ENCODE data around the gene MYO3B. TPM values are rescaled to one million over a fixed set of nuclear protein-coding genes. Genes with fewer than 3 reads are reported as not detected.
"Not testable (repeated sequence)": the region's sequence is repeated elsewhere in the genome, so short reads cannot be mapped to it uniquely, and the experiment has no call there.

Gene MYO3B
- total RNA-seq, 2 donors from 2014 or later: not detected

DNA sequence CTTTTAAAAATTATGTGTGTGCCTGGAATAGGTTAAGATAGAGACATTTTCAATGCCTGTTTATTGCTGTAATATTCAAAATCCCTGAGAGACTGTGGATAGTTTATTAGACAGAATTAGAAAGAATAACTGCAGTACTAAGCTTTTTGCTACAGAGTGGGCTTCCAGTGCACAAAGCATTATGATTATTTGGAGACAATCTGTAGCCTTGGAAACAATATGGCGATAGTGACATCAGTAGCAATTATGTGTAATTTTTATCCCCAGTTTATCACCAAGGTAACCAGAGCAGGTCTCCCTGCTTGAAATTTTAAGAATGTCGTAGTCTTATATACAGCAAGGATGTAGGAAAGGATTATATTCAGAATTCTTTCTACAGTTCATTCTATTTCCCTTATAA is 100.0 kb downstream of the MYO3B start:
- intact Hi-C loops (cut with DNase I): no loop called here

DNA sequence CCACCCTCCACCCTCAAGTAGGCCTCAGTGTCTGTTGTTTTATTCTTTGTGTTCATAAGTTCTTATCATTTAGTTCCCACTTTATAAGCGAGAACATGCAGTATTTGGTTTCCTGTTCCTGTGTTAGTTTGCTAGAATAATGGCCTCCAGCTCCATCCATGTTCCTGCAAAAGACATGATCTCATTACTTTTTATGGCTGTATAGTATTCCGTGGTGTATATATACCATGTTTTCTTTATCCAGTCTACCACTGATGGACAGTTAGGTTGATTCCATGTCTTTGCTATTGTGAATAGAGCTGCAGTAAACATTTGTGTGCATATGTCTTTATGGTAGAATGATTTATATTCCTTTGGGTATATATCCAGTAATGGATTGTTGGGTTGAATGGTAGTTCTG is 101.7 kb downstream of the MYO3B start:
- DNase-seq; intact Hi-C loops (cut with DNase I): not testable (repeated sequence)

More for the DNA sequence above, 100.0 kb downstream of the MYO3B start:
- DNase-seq (no peak), ATAC-seq (no peak)

DNA sequence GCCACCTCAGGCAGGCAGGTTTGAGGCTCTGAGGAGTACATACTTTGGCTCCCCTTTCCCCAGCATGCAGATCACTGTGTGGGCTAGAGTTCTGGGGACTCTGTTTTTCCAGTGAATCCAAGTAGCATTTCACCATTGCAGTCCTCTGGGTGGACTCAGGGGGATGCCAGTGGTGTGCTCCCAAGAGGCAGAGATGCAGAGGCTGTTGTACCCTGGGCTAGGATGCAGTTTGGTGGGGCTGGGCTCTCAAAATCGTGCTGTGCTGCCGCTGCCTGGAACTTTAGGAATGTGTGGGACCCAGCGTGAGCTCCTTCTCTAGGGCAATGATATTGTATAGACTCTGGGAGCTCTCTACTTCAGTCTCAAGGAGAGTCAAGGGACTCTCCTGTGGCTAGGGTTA is 104.9 kb downstream of the MYO3B start:
- intact Hi-C loops (cut with DNase I): no loop called here
- ATAC-seq (no peak), DNase-seq (no peak)

More for the DNA sequence above, 101.7 kb downstream of the MYO3B start:
- ATAC-seq: not testable (repeated sequence)

- DNase-seq: no peak
- ATAC-seq: no peak
- intact Hi-C loops (cut with DNase I): no loop called here
Observed at GRCh38 chr2:170284205-170284604, 106.3 kb downstream of the MYO3B start.

DNA sequence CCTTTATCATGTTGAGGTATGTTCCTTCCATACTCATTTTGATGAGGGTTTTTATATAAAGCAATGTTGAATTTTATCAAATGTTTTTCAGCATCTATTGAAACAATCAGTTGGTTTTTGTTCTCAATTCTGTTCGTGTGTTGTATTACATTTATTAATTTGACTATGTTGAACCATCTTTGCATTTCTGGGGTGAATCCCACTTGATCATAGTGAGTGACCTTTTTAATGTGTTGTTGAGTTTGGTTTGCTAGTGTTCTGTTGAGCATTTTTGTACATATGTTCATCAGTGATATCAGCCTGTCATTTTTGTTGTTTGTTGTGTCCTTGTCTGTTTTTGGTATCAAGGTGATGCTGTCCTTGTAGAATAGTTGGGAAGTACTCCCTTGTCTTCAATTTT is 110.9 kb downstream of the MYO3B start:
- DNase-seq: no peak
- intact Hi-C loops (cut with DNase I): no loop called here
- ATAC-seq: no peak

DNA sequence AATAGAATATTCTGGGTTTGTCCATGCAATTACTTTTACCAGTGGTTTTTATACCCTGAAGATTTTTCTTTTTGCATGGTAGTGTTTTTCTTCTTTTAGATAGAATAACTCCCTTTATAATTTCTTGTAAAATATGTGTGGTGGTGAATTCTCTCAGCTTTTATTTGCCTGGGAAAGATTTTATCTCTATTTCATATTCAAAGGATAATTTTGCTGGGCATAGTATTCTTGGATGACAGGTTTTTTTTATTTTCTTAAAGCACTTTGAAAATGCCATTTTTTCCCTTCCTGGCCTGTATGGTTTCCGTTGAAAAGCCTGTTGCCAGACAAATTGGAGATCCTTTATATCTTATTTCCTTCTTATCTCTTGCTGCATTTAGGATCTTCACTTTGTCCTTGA is 113.5 kb downstream of the MYO3B start:
- no peak for ATAC-seq
- intact Hi-C loops (cut with DNase I): no loop called here
- no peak for DNase-seq

GRCh38 chr2:170292415-170292814 is 114.5 kb downstream of the MYO3B start:
- ATAC-seq: no peak
- intact Hi-C loops (cut with DNase I): no loop called here

GRCh38 chr2:170297496-170297895 is 119.5 kb downstream of the MYO3B start:
- intact Hi-C loops (cut with DNase I): no loop called here
- ATAC-seq: no peak
- DNase-seq: no peak

More at GRCh38 chr2:170292415-170292814, 114.5 kb downstream of the MYO3B start:
- no peak for DNase-seq

DNA sequence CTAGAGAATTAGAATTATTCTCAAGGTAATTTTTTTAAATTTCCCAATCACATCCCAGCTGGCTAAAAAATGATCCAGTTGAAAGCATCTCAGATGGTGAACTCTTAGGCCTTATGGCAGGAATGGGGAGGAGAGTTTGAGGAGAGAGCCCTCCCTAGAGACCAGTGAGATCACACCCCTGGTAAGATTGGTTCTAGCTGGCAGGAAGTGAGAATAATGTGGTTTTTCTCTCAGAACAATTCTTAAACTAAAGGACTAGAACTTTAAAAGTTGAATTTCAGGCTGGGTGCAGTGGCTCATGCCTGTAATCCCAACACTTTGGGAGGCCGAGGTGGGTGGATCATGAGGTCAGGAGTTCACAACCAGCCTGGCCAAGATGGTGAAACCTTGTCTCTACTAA is 120.2 kb downstream of the MYO3B start:
- ATAC-seq (no peak), DNase-seq (no peak)
- intact Hi-C loops (cut with DNase I): no loop called here

GRCh38 chr2:170298861-170299429 is 121.0 kb downstream of the MYO3B start:
- no peak for ATAC-seq
- intact Hi-C loops (cut with DNase I): no loop called here
- DNase-seq: no peak

- ATAC-seq (no peak), DNase-seq (no peak)
- intact Hi-C loops (cut with DNase I): no loop called here
Observed at GRCh38 chr2:170300993-170301392, 123.0 kb downstream of the MYO3B start.

DNA sequence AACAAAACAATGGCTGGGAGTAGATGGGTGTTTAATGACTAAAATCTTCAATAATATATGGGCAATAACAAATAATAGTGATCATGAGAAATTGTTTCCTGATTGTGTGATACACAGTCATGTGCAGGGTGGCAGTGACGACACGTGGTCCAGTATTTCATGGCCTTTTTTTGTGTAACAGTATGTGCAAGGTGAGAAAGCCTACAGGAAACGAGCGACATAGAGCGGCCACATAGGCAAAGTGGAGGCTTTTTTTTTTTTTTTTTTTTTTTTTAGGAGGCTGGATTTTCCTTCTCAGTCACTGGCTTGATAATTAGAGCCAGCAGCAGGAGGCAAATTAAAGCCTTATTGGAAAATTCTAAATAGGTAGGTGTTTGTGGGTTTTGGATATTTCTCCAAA is 123.7 kb downstream of the MYO3B start:
- DNase-seq: no peak
- intact Hi-C loops (cut with DNase I): no loop called here
- no peak for ATAC-seq

- intact Hi-C loops (cut with DNase I): no loop called here
- no peak for DNase-seq
- ATAC-seq: no peak
Observed at GRCh38 chr2:170305711-170306110, 127.8 kb downstream of the MYO3B start.

GRCh38 chr2:170306293-170306873 is 128.4 kb downstream of the MYO3B start:
- intact Hi-C loops (cut with DNase I): no loop called here
- ATAC-seq: no peak
- no peak for DNase-seq

DNA sequence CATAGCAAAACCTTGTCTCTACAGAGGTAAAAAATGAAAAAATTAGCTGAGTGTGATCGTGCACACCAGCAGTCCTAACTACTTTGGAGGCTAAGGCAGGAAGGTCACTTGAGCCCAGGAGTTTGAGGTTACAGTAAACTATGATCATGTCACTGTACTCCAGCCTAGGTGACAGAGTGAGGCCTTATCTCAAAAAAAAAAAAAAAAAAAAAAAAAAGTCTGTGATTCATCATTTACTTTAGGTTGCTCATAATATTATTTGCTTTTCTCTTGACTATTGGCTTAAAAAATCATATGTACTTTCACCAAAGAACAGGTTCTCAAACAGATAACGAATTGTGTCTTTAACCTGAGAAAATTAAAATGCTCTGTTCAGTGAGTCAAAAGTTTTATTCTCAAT is 129.1 kb downstream of the MYO3B start:
- ATAC-seq (no peak), DNase-seq (no peak)
- intact Hi-C loops (cut with DNase I): no loop called here

- ATAC-seq (no peak), DNase-seq (no peak)
- intact Hi-C loops (cut with DNase I): no loop called here
Observed at GRCh38 chr2:170307555-170308351, 129.8 kb downstream of the MYO3B start.

DNA sequence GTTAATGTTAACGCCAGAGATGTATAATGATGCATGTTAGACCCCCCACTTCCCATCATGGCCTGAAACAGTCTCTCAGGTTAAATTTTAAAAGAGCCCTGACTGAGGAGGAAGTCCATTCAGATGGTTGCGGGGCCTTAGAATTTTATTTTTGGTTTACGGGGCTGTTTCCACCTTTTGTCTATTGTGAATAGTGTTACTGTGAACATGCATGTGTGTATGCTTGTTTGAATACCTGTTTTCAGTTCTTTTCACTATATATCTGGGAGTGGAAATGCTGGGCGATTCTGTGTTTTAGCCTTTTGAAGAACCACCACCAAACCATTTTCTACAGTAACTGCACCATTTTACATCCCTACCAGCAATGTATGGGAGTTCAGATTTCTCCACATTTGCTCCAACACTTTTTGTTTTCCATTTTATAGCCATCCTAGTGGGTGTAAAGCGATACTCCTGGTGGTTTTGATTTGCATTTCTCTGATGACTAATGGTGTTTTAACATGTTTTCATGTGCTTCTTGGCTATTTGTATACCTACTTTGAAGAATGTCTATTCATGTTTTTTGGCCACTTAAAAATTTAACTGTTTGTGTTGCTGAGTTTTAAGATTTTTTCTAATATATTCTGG is 133.0 kb downstream of the MYO3B start:
- no peak for DNase-seq
- intact Hi-C loops (cut with DNase I): no loop called here
- no peak for ATAC-seq

- no peak for DNase-seq
- intact Hi-C loops (cut with DNase I): no loop called here
- no peak for ATAC-seq
Observed at GRCh38 chr2:170313347-170313991, 135.5 kb downstream of the MYO3B start.

DNA sequence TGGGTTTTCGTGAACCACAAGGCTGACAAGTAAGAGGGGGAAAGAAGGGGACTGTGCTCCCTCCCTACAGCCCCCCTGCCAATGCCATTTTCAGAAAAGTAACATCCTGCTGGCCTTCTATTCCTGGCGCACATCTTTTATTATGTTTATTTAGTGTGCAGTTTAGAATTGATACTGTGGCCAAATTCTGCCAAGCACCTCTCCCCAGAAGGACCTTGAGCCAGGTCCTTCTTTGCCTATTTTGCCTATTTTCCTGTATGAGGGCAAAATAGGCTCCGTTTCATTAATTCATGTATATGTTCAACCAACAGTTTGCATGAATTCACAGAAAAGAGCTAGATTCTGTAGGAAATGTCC is 136.0 kb downstream of the MYO3B start:
- ATAC-seq (no peak), DNase-seq (no peak)
- intact Hi-C loops (cut with DNase I): no loop called here
